SU-DHL-6 (cell line): ENCODE measurements around the gene C5orf63.

Experiments used
- H2AFZ ChIP-seq: fragments of 200-600 bp; sonication (generic); 2 replicates; pipeline ENCODE4 v1.6.1; 2014; ENCODE audit warnings: low read depth, mild to moderate bottlenecking, moderate library complexity, mixed read lengths, antibody characterized with exemption, low read length; ENCODE audit not compliant: severe bottlenecking
- H3F3A ChIP-seq: fragments of 200-600 bp; shearing (Covaris generic); 2 replicates; pipeline ENCODE4 v1.6.0; 2016; ENCODE audit warnings: antibody characterized with exemption, mild to moderate bottlenecking; ENCODE audit not compliant: insufficient read depth
- H3K27ac ChIP-seq: fragments of 200-600 bp; sonication (generic); 2 replicates; pipeline ENCODE4 v1.5.1; 2016; ENCODE audit warnings: low read depth, mild to moderate bottlenecking, low read length, moderate library complexity, mixed read lengths
- H3K27me3 ChIP-seq: fragments of 200-600 bp; sonication (generic), shearing (Covaris generic); 2 replicates; pipeline ENCODE4 v1.6.0; 2014; ENCODE audit warnings: mild to moderate bottlenecking, low read length
- H3K36me3 ChIP-seq: fragments of 200-600 bp; sonication (generic); 2 replicates; pipeline ENCODE4 v1.6.1; 2014; ENCODE audit warnings: mild to moderate bottlenecking, low read length, mixed read lengths
- H3K4me2 ChIP-seq: fragments of 300-600, 200-600 bp; shearing (Covaris generic), sonication (generic); 2 replicates; pipeline ENCODE4 v1.6.0; 2014; ENCODE audit warnings: low read length, low read depth, mild to moderate bottlenecking; ENCODE audit not compliant: poor library complexity, severe bottlenecking
- H3K4me3 ChIP-seq: fragments of 200-600 bp; sonication (generic); 2 replicates; pipeline ENCODE4 v1.5.1; 2014; ENCODE audit warnings: antibody characterized with exemption, low read length, mild to moderate bottlenecking, mixed read lengths; ENCODE audit not compliant: insufficient read depth, poor library complexity, severe bottlenecking
- H3K79me2 ChIP-seq: fragments of 200-600 bp; sonication (generic); 2 replicates; pipeline ENCODE4 v1.6.1; 2014; ENCODE audit warnings: mild to moderate bottlenecking, low read length, moderate library complexity; ENCODE audit not compliant: insufficient read depth
- H3K9ac ChIP-seq: fragments of 200-600 bp; sonication (generic); 2 replicates; pipeline ENCODE4 v1.7.0; 2014; ENCODE audit warnings: mild to moderate bottlenecking, low read length
- H3K9me2 ChIP-seq: fragments of 200-600 bp; sonication (generic); replicated peaks from 2 replicates; pipeline ENCODE4 v1.6.1; 2014; ENCODE audit warnings: low read length; ENCODE audit not compliant: insufficient read depth
- H3K9me3 ChIP-seq: fragments of 200-600 bp; sonication (generic); 2 replicates; pipeline ENCODE4 v1.6.1; 2014; ENCODE audit warnings: low read length, mixed read lengths; ENCODE audit not compliant: insufficient read depth
- H4K20me1 ChIP-seq: fragments of 200-600 bp; sonication (generic); 2 replicates; pipeline ENCODE4 v1.6.1; 2014; ENCODE audit warnings: low read depth, mild to moderate bottlenecking, antibody characterized with exemption, low read length, moderate library complexity, mixed read lengths
- EZH2phosphoT487 ChIP-seq: fragments of 200-600 bp; sonication (generic), shearing (Covaris generic); conservative IDR thresholded peaks from 2 replicates; pipeline ENCODE4 v1.6.1; 2018; ENCODE audit warnings: mild to moderate bottlenecking, antibody characterized with exemption, low read length, moderate library complexity, mixed read lengths
- TF ChIP-seq, protein P1 (sequence below): fragments of 200-600 bp; sonication (generic); IDR thresholded peaks from one replicate; pipeline ENCODE4 v1.5.1; 2017; ENCODE audit warnings: antibody characterized with exemption, mild to moderate bottlenecking, low read length, moderate library complexity; ENCODE audit not compliant: insufficient read depth, poor library complexity, severe bottlenecking

The C5orf63 gene

DNA sequence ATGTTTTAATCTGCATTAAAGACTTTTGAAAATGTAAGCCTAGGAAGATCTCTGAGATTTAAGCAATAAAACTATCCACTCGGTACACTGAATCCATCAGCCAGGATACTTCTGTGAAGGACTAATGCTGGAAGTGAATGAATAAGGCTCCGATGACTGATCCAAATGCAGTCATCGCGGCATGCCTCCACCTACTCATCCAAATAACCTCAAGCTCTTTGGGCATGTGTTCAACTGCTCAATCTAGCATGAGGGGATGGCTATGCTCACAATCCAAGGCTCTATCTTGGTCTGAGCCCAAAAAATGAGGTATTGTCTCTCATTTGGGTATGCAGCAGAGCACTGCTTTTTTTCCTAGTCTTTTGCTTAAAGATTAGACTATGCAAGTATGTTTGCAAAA lies 62.1 kb downstream of the C5orf63 start:
- Histone ChIP-seq H3K79me2 (no peaks in the 10 kb centered on the region), H3K9me3 (no peaks in the 10 kb centered on the region), H3K9ac (no peak overlapping the region), H2AFZ (no peak overlapping the region), H3K9me2 (no peaks in the 10 kb centered on the region), H3K27me3 (no peaks in the 10 kb centered on the region), H3K4me2 (no peak overlapping the region), H3K36me3 (no peaks in the 10 kb centered on the region), H3F3A (no peaks in the 10 kb centered on the region), H3K27ac (no peak overlapping the region), H3K4me3 (no peak overlapping the region), H4K20me1 (0 out of 2 replicates have a peak, but pooled peaks cover 2% of the 10 kb centered on the region)
- TF ChIP-seq, protein P1, sequence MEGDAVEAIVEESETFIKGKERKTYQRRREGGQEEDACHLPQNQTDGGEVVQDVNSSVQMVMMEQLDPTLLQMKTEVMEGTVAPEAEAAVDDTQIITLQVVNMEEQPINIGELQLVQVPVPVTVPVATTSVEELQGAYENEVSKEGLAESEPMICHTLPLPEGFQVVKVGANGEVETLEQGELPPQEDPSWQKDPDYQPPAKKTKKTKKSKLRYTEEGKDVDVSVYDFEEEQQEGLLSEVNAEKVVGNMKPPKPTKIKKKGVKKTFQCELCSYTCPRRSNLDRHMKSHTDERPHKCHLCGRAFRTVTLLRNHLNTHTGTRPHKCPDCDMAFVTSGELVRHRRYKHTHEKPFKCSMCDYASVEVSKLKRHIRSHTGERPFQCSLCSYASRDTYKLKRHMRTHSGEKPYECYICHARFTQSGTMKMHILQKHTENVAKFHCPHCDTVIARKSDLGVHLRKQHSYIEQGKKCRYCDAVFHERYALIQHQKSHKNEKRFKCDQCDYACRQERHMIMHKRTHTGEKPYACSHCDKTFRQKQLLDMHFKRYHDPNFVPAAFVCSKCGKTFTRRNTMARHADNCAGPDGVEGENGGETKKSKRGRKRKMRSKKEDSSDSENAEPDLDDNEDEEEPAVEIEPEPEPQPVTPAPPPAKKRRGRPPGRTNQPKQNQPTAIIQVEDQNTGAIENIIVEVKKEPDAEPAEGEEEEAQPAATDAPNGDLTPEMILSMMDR = no peak
- TF ChIP-seq EZH2phosphoT487 = no peak

DNA sequence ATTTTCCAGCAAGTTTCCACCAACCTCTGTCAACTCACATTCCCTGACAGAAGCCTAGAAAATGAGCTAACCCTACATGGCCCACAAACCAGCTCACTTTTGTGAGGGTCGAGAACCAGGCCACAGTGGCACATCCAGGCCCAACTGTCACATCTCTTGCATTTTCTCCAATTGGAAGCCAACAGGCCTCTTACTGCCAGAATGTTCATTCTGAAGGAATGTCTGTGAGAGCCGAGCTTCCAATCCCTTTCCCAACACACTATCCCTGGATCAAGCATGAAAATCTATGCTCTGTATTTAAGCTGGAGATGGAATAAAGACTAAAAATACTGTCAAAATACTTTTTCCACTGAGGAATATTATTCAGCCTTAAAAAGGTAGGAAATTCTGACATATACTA lies 62.9 kb downstream of the C5orf63 start:
- H3K9me2 ChIP-seq = no peaks in the 10 kb centered on the region
- no peak overlapping the region for H3K27ac ChIP-seq
- H2AFZ ChIP-seq = no peak overlapping the region
- H3K36me3 ChIP-seq = no peaks in the 10 kb centered on the region
- H3K4me2 ChIP-seq = no peak overlapping the region
- 0 out of 2 replicates have a peak, but pooled peaks cover 2% of the 10 kb centered on the region for H4K20me1 ChIP-seq
- no peaks in the 10 kb centered on the region for H3K79me2 ChIP-seq
- no peak overlapping the region for H3K9ac ChIP-seq
- H3K27me3 ChIP-seq = no peaks in the 10 kb centered on the region
- H3K4me3 ChIP-seq = no peak overlapping the region
- TF ChIP-seq, protein P1 = no peak
- TF ChIP-seq EZH2phosphoT487 = no peak
- no peaks in the 10 kb centered on the region for H3F3A ChIP-seq
- no peaks in the 10 kb centered on the region for H3K9me3 ChIP-seq

DNA sequence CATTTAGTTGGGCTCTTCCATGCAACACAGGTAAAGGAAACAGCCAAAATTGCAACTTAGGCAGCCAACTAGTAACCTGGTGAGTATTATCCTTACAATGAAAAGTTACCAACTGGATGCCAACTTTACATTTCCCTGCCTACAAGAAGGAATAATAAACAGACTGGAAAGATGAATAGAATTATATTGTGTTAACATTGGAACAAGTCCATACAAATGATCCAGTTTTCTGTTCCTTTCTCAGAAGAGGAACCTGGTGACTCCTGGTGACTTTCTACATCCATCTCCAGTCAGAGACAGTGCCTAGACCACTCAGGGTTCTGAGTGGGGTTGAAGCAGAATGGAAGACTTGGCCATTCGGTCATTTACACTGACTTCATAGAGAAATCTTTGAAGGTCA lies 63.5 kb downstream of the C5orf63 start:
- H4K20me1 ChIP-seq = 0 out of 2 replicates have a peak, but pooled peaks cover 2% of the 10 kb centered on the region
- no peak overlapping the region for H3K4me2 ChIP-seq
- no peaks in the 10 kb centered on the region for H3F3A ChIP-seq
- no peaks in the 10 kb centered on the region for H3K79me2 ChIP-seq
- H3K27ac ChIP-seq = no peak overlapping the region
- no peaks in the 10 kb centered on the region for H3K9me2 ChIP-seq
- H3K9ac ChIP-seq = no peak overlapping the region
- no peaks in the 10 kb centered on the region for H3K9me3 ChIP-seq
- no peaks in the 10 kb centered on the region for H3K36me3 ChIP-seq
- TF ChIP-seq, protein P1 = no peak
- no peak for TF ChIP-seq EZH2phosphoT487
- H3K27me3 ChIP-seq = no peaks in the 10 kb centered on the region
- no peak overlapping the region for H3K4me3 ChIP-seq
- H2AFZ ChIP-seq = no peak overlapping the region
